GM21786 (cell line): ENCODE results near the gene HBG1.
A peak's percentile ranks its signal among the peaks of the same experiment; 100 is the strongest.
"Not testable (repeated sequence)": the region's sequence is repeated elsewhere in the genome, so short reads cannot be mapped to it uniquely, and the experiment has no call there.

Experiments
- ATAC-seq: cut with Tn5 transposase; IDR thresholded peaks from one replicate; pipeline ENCODE4 v1.9.1; 2021; ENCODE audit not compliant: unreplicated experiment

The HBG1 gene

DNA sequence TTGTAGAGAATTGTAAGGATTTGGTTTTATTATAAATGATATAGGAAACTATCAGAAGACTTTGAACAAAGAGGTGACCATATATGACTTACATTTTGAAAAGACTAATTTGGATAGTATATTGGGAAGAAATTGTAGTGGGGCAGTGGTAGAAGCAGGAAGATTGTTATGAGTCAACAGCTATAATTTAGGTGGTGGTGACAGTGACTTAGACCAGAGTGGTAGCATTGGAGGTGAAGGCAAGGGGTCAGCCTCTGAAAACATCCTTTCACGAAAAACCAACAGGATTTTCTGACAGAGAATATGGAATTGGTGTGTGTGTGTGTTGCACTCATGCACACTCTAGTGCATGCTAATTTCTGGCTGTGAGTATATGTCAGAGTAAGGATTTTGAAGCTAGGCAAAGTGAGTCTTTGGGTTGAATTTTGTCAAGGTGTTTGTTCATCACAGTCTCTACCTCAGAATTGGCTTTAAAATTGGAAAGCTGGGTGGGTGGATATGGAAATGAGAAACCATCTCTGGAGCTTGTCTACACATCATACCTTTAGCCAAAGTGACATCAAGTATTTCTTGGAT lies 28.2 kb upstream of the HBG1 start:
- peak; percentile 44 for ATAC-seq

GRCh38 chr11:5276697-5277096 lies 27.0 kb upstream of the HBG1 start:
- ATAC-seq = no peak

DNA sequence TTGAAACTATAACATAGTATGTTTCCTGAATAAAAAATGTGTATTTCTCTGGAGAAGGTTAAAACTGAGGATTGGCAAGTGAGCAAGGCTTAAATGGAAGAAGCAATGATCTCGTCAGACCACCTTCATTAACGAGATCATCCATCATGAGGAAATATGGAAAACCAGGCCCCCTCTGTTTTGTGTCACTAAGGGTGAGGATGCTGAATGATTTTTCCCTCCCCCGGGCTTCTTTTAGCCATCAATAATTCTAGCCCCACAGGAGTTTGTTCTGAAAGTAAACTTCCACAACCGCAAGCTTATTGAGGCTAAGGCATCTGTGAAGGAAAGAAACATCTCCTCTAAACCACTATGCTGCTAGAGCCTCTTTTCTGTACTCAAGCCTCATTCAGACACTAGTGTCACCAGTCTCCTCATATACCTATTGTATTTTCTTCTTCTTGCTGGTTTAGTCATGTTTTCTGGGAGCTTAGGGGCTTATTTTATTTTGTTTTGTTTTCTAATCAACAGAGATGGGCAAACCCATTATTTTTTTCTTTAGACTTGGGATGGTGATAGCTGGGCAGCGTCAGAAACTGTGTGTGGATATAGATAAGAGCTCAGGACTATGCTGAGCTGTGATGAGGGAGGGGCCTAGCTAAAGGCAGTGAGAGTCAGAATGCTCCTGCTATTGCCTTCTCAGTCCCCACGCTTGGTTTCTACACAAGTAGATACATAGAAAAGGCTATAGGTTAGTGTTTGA lies 25.9 kb upstream of the HBG1 start:
- ATAC-seq = no peak

GRCh38 chr11:5274395-5274794 lies 24.7 kb upstream of the HBG1 start:
- ATAC-seq = no peak

- ATAC-seq = no peak
Observed at GRCh38 chr11:5272395-5273017, 22.8 kb upstream of the HBG1 start.

DNA sequence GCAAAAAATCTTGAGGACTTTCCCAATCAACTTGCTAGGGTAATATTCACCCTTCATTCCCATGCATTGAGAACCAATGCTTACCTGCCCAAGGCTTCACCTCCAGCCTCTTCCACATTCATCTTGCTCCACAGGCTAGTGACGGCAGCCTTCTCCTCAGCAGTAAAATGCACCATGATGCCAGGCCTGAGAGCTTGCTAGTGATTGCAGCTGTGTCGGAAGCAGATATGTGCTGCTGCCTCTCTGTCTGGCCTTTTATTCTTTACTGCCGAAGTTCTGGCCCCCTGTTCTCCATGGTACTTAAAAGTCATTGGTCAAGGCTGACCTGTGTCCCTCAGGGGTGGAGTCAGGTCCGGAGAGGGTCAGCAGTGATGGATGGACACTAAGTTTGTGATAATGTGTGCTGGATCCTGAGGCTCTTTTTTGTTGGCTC lies 20.1 kb upstream of the HBG1 start, which contains the start of gene HBE1:
HBE1 (minus strand) TSS at position 231 of the 433 bp plus-strand sequence; CDS start at position 176, 55 bp downstream.
- no peak for ATAC-seq

- ATAC-seq = no peak
Observed at GRCh38 chr11:5267033-5267563, 17.4 kb upstream of the HBG1 start.

DNA sequence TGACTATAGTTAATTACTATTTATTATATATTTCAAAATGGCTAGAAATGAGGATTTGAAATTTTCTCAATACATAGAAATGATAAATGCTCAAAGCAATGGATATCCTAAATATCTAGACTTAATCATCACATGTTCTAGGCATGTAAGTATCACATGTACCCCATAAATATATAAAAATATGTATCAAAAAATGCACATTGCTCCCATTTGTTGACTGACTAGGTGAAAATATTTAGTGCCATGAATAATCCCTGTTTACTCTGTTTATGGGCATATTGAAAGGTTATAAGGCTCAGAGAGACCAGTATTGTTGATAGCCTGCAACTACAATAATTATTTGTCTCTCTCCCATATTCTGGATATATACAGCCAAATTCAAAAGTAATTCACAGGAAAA lies 17.0 kb upstream of the HBG1 start:
- ATAC-seq = no peak

- ATAC-seq = no peak
Observed at GRCh38 chr11:5265832-5266231, 16.2 kb upstream of the HBG1 start.

- ATAC-seq = no peak
Observed at GRCh38 chr11:5258543-5259262, 9.0 kb upstream of the HBG1 start.

DNA sequence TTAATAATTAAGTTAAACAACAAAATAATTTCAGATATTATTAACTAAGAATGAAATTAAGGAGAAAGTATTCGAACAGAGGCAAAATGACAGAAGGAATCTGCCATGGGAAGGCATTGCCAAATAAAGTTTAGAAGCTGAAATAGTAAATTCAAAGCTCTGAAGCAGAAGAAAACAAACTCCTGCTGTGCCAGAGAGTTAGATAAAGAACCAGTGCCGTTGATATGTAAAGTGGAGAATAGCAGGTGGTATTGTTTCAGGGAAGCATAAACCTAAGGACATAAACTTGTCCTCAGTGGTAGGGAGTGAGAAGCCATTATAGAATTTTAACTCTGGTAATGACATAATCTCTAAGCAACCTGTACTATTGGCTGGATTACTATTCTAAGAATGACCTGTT lies 7.6 kb upstream of the HBG1 start:
- no peak for ATAC-seq

- ATAC-seq = not testable (repeated sequence)
Observed at GRCh38 chr11:5254646-5255413, 5.2 kb upstream of the HBG1 start, which contains the start of gene HBG2. Gene HBG2 (minus strand): TSS chr11:5254781. CDS start chr11:5254728, 53 bp downstream.

GRCh38 chr11:5254023-5254422 lies 4.4 kb upstream of the HBG1 start:
- ATAC-seq = not testable (repeated sequence)

GRCh38 chr11:5253440-5253839 lies 3.8 kb upstream of the HBG1 start:
- not testable (repeated sequence) for ATAC-seq

DNA sequence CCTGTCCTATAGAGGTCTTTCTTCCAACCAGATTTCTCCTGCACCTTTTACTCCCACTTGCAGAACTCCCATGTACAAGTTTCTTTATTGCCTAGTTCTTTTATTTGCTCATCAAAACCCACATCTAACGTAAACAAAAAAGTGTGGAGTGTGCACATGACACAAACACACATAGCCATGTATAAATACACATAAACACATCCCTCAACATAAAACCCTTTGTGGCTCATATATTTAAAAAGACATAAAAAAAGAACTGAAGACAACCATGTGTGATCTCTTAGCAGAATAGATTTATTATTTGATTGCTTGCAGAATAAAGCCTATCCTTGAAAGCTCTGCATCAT lies 3.2 kb upstream of the HBG1 start:
- ATAC-seq = no peak

DNA sequence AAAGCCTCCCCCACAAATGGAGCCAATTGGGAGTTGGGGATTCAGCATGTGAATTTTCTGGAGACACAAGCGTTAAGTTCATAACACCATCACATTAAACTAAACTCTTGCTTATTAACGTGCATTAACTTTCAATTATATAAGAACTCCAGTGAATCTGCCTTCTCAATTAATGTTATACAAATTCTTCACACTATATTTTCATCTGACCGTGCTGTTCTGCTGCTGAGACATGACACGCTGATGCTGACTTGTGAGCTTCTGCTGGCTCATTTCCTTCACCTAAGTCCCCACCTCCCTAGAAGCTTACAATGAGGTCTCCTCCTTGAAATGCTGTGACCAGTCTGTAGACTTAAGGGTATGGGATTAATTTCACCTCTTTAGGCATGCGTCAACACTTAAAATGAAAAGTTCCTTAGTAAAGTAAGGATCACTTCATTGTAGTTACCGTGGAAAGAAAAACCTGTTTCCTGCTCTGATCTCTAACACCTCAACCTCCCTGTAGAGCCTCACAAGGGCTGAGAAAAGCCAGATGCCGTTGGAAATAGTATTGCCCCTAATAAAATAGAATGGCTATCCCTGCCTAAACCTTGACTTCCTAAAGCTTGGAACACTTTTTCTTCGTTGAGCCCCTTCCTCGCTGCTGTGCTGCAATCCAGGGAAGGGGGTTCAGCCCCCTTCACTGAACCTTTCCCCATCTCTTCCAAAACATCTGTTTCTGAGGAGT lies 2.7 kb upstream of the HBG1 start:
- ATAC-seq = no peak

DNA sequence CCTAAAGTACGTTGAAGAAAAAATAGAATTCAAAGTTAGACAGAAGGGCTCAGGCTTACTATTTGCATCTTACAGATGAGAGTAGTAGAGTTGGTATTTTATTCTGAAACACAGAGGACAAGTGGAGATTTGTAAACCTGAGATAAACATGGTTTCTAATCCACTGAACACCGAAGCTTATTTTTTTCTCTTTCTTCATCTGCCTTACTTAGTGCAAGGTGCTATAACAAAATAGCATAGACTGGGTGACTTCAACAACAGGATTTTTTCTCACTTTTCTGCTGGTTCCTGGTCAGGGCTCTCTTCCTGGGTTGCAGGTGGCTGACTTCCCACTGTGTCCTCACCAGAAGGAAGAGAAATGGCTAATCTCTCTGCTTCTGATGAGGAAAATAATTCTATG lies 2.1 kb upstream of the HBG1 start:
- no peak for ATAC-seq

DNA sequence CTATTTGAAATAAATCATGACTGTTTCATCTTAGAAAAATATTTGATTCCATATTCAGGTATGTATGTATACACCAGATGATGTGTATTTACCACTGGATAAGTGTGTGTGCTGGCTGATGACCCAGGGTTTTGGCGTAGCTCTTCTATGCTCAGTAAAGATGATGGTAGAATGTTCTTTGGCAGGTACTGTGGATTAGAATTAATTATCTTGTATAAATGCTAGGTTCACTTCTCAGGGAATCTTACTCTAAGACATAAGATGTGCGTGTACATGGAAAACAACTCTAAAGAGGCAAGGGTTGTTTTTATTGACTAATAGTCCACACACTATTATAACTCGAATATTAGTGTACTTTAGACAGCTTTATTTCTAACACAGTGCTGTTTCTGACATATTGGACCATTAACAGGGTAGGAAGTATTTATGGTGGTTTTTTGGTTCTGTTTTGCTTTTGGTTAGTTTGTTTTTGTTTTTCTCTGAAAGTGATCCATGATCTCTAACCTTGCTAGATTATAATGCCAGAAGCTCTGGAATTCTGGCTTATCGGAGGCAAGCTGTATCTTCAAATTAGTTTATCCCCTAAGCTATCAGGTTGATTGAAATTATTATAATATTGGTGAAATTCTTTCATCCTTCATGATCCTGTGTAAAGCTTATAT lies 1.0 kb upstream of the HBG1 start:
- ATAC-seq = no peak

DNA sequence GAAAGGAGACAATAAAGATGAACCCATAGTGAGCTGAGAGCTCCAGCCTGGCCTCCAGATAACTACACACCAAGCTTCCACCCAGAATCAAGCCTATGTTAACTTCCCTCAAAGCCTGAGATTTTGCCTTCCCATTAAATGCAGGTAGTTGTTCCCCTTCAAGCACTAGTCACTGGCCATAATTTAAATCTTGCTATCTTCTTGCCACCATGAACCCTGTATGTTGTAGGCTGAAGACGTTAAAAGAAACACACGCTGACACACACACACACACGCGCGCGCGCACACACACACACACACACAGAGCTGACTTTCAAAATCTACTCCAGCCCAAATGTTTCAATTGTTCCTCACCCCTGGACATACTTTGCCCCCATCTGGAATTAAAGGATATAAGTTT lies 1.2 kb downstream of the HBG1 start:
- ATAC-seq = not testable (repeated sequence)
